ENCODE data around the gene DHX16.

DNA sequence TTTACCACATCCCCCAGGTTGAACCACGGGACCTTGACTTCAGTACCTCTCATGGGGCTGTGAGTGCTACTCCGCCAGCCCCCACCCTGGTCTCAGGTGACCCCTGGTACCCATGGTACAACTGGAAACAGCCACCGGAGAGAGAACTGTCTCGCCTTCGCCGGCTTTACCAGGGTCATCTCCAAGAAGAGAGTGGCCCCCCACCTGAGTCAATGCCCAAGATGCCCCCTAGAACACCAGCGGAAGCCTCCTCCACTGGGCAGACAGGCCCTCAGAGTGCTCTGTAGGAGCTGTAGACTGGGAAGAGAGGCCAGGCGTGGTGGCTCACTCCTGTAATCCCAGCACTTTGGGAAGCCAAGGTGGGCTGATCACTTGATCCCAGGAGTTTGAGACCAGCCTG lies 47.3 kb downstream of the DHX16 start:
- TF ChIP-seq POLR2AphosphoS5 (IDR thresholded peaks at IDR 0.05; ENCODE audit: low read depth, low read length) = no peak
- TF ChIP-seq, protein P1, sequence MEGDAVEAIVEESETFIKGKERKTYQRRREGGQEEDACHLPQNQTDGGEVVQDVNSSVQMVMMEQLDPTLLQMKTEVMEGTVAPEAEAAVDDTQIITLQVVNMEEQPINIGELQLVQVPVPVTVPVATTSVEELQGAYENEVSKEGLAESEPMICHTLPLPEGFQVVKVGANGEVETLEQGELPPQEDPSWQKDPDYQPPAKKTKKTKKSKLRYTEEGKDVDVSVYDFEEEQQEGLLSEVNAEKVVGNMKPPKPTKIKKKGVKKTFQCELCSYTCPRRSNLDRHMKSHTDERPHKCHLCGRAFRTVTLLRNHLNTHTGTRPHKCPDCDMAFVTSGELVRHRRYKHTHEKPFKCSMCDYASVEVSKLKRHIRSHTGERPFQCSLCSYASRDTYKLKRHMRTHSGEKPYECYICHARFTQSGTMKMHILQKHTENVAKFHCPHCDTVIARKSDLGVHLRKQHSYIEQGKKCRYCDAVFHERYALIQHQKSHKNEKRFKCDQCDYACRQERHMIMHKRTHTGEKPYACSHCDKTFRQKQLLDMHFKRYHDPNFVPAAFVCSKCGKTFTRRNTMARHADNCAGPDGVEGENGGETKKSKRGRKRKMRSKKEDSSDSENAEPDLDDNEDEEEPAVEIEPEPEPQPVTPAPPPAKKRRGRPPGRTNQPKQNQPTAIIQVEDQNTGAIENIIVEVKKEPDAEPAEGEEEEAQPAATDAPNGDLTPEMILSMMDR (IDR thresholded peaks at IDR 0.05; ENCODE audit: control extremely low read depth in 1 of 3, insufficient read depth in 1 of 3, low read depth in 1 of 3, low read length in 3 of 3) = no peak
- TF ChIP-seq CREB1 (IDR thresholded peaks at IDR 0.05) = no peak
- no peak for TF ChIP-seq MAFK (IDR thresholded peaks at IDR 0.05; ENCODE audit: low read depth, low read length)
- no peak for TF ChIP-seq SIN3A (conservative IDR thresholded peaks at IDR 0.05 in 1 of 2, IDR thresholded peaks at IDR 0.05 in 1 of 2; ENCODE audit: low read depth in 1 of 2, low read length in 2 of 2)
- no peak for TF ChIP-seq GABPA (IDR thresholded peaks at IDR 0.05; ENCODE audit: borderline replicate concordance, insufficient read depth, low read length)
- no peak for TF ChIP-seq ZNF274 (IDR thresholded peaks at IDR 0.05; ENCODE audit: borderline replicate concordance, extremely low read depth, low read length)
- TF ChIP-seq RAD21 (IDR thresholded peaks at IDR 0.05 in 1 of 2, conservative IDR thresholded peaks at IDR 0.05 in 1 of 2; ENCODE audit: low read depth in 2 of 2, low read length in 2 of 2) = no peak
- TF ChIP-seq RXRA (IDR thresholded peaks at IDR 0.05; ENCODE audit: insufficient read depth, low read depth, low read length) = no peak
- no peak for TF ChIP-seq BRCA1 (IDR thresholded peaks at IDR 0.05; ENCODE audit: low read depth, low read length)

Data from H1 (cell line).